Keratinocyte (primary cell): ENCODE results near the gene SPATA45. TPM values are rescaled to one million over a fixed set of nuclear protein-coding genes. Genes with fewer than 3 reads are reported as not detected.

Experiments used
- DNase-seq: peaks from one replicate; pipeline ENCODE4 v3.0.0-alpha.2; 2011; ENCODE audit warnings: low read depth, missing footprints, low spot score
- FAIRE-seq: peaks from 2 replicates; lab custom pipeline; 2011; peaks lifted over from hg19 to GRCh38; lab: Jason Lieb, UNC
- H2AFZ ChIP-seq: 2 replicates; pipeline ENCODE4 v1.6.0; 2012; ENCODE audit warnings: low read length, control low read depth, inconsistent platforms; ENCODE audit not compliant: control insufficient read depth
- H3K27ac ChIP-seq: 2 replicates; pipeline ENCODE4 v1.5.1; 2011; ENCODE audit warnings: low read length; ENCODE audit not compliant: control insufficient read depth, insufficient read depth
- H3K27me3 ChIP-seq: 3 replicates; pipeline ENCODE4 v1.6.0; 2011; ENCODE audit warnings: low read length; ENCODE audit not compliant: control insufficient read depth, insufficient read depth; ENCODE audit errors: extremely low read depth
- H3K36me3 ChIP-seq, 2 experiments: 2 replicates in 1 of 2; 3 replicates in 1 of 2; pipeline ENCODE4 v1.5.1; 2011; ENCODE audit warnings: low read length in 2 of 2, mild to moderate bottlenecking in 1 of 2; ENCODE audit not compliant: control insufficient read depth in 2 of 2, insufficient read depth in 2 of 2; ENCODE audit errors: extremely low read depth in 1 of 2
- H3K4me1 ChIP-seq: 3 replicates; pipeline ENCODE4 v1.5.1; 2011; ENCODE audit warnings: low read length; ENCODE audit not compliant: control insufficient read depth, insufficient read depth; ENCODE audit errors: extremely low read depth
- H3K4me2 ChIP-seq: 3 replicates; pipeline ENCODE4 v1.6.0; 2011; ENCODE audit warnings: low read depth, low read length; ENCODE audit not compliant: control insufficient read depth, insufficient read depth; ENCODE audit errors: extremely low read depth
- H3K4me3 ChIP-seq, 3 experiments: fragments of 200-600 bp in 1 of 3; sonication (generic) in 1 of 3; 2 replicates in 2 of 3; 3 replicates in 1 of 3; pipeline ENCODE4 v1.5.1; 2011 to 2016; ENCODE audit warnings: low read length in 3 of 3, mild to moderate bottlenecking in 3 of 3, control low read depth in 2 of 3, inconsistent platforms in 1 of 3, low read depth in 1 of 3, mixed read lengths in 1 of 3, mixed run types in 1 of 3, moderate library complexity in 1 of 3; ENCODE audit not compliant: control insufficient read depth in 2 of 3, insufficient read depth in 2 of 3; ENCODE audit errors: extremely low read depth in 1 of 3
- H3K79me2 ChIP-seq: 2 replicates; pipeline ENCODE4 v1.6.0; 2012; ENCODE audit warnings: low read length; ENCODE audit not compliant: control insufficient read depth, insufficient read depth
- H3K9ac ChIP-seq: 3 replicates; pipeline ENCODE4 v1.6.0; 2011; ENCODE audit warnings: low read length; ENCODE audit not compliant: control insufficient read depth, insufficient read depth; ENCODE audit errors: extremely low read depth
- H3K9me1 ChIP-seq: 3 replicates; pipeline ENCODE4 v1.6.0; 2011; ENCODE audit warnings: low read length; ENCODE audit not compliant: control insufficient read depth, insufficient read depth; ENCODE audit errors: extremely low read depth
- H3K9me3 ChIP-seq: 2 replicates; pipeline ENCODE4 v1.5.1; 2012; ENCODE audit warnings: low read depth, low read length; ENCODE audit not compliant: control insufficient read depth
- H4K20me1 ChIP-seq: 3 replicates; pipeline ENCODE4 v1.6.0; 2011; ENCODE audit warnings: low read length; ENCODE audit not compliant: control insufficient read depth, insufficient read depth; ENCODE audit errors: extremely low read depth
- CTCF ChIP-seq, 3 experiments: IDR thresholded peaks in 1 of 3; conservative IDR thresholded peaks in 1 of 3; optimal IDR thresholded peaks in 1 of 3; 2 replicates in 2 of 3; 3 replicates in 1 of 3; pipeline versions ENCODE3 to v1.5.1; 2011; ENCODE audit warnings: low read length in 3 of 3, mild to moderate bottlenecking in 3 of 3, moderate library complexity in 2 of 3, control low read depth in 1 of 3, inconsistent platforms in 1 of 3; ENCODE audit not compliant: insufficient read depth in 2 of 3; ENCODE audit errors: extremely low read depth in 1 of 3
- EZH2 ChIP-seq: IDR thresholded peaks from one replicate; pipeline ENCODE4 v1.6.1; 2012; ENCODE audit warnings: inconsistent platforms, mild to moderate bottlenecking, low read length, moderate library complexity
- dilution Hi-C: fragments of 300-500 bp; cut with MboI; formaldehyde crosslinking; loops from one replicate; pipeline ENCODE4 v1.7.0; 2020; ENCODE audit warnings: low sequenced_read_pairs; ENCODE audit not compliant: extremely low pct_ligation_motif_present
- polyA plus RNA-seq, 5 experiments: library from polyadenylated mRNA; depleted of rRNA in 3 of 5; stranded (reverse) in 3 of 5; stranded (forward) in 1 of 5; unstranded in 1 of 5; fragments of >200 nt; gene quantifications; 1 replicate in 1 of 5; 2 replicates in 3 of 5; 3 replicates in 1 of 5; pipeline versions ENCODE4 v1.2.1 to v1.2.3, GENCODE V29; 2011 to 2012; ENCODE audit warnings: missing spikeins in 2 of 5, low read depth in 1 of 5, low replicate concordance in 1 of 5

SPATA45 gene
- polyA plus RNA-seq, 1 donor (not counting 4 experiments of a cell fraction or from before 2014, with no cell fraction given), result not detected

GRCh38 chr1:212857992-212858460 is 10.6 kb upstream of the SPATA45 start, which contains the start of gene FLVCR1:
TSS of gene FLVCR1 (plus strand) at chr1:212858275. CDS start at chr1:212858453, 178 bp downstream.
- peak; percentile 77 for DNase-seq
- peaks cover 47% of the 10 kb centered on the region for H3K79me2 ChIP-seq
- peak within 1 kb of the TSS; percentile 56 for H3K27ac ChIP-seq
- H3K9me1 ChIP-seq, result peaks cover 3% of the 10 kb centered on the region
- H3K27me3 ChIP-seq, result no peaks in the 10 kb centered on the region
- H3K4me1 ChIP-seq, result peaks cover 22% of the 10 kb centered on the region
- TF ChIP-seq EZH2 (no peak), CTCF (optimal IDR thresholded peaks at IDR 0.05 in 1 of 3, IDR thresholded peaks at IDR 0.05 in 1 of 3, conservative IDR thresholded peaks at IDR 0.05 in 1 of 3; ENCODE audit: extremely low read depth in 1 of 3, insufficient read depth in 2 of 3, low read length in 3 of 3) (no peak)
- H3K4me2 ChIP-seq, result peak within 1 kb of the TSS; percentile 87
- peak within 1 kb of the TSS; percentile 71 to 86 (median 84) for H3K4me3 ChIP-seq
- no peaks in the 10 kb centered on the region for H3K9me3 ChIP-seq
- peak within 1 kb of the TSS; percentile 85 for H3K9ac ChIP-seq
- no peak for FAIRE-seq
- no peaks in the 10 kb centered on the region for H4K20me1 ChIP-seq
- dilution Hi-C loops, result no loop called here
- H3K36me3 ChIP-seq, result peaks cover 2 to 6% of the 10 kb centered on the region in 2 experiments
- H2AFZ ChIP-seq, result peak within 1 kb of the TSS; percentile 88

- H3K9ac ChIP-seq, result no peak overlapping the region
- H4K20me1 ChIP-seq, result no peaks in the 10 kb centered on the region
- peak overlapping the region; percentile 34 for H3K4me2 ChIP-seq
- no peak overlapping the region for H2AFZ ChIP-seq
- dilution Hi-C loops, result no loop called here
- H3K27ac ChIP-seq, result no peak overlapping the region
- H3K9me3 ChIP-seq, result no peaks in the 10 kb centered on the region
- peaks cover 34% of the 10 kb centered on the region for H3K79me2 ChIP-seq
- peaks cover 19% of the 10 kb centered on the region for H3K4me1 ChIP-seq
- peaks cover 2 to 6% of the 10 kb centered on the region in 2 experiments for H3K36me3 ChIP-seq
- DNase-seq (no peak), FAIRE-seq (no peak)
- peaks cover 3% of the 10 kb centered on the region for H3K9me1 ChIP-seq
- H3K27me3 ChIP-seq, result no peaks in the 10 kb centered on the region
- H3K4me3 ChIP-seq, result no peak overlapping the region
- TF ChIP-seq CTCF (optimal IDR thresholded peaks at IDR 0.05 in 1 of 3, IDR thresholded peaks at IDR 0.05 in 1 of 3, conservative IDR thresholded peaks at IDR 0.05 in 1 of 3; ENCODE audit: extremely low read depth in 1 of 3, insufficient read depth in 2 of 3, low read length in 3 of 3) (no peak), EZH2 (no peak)
Observed at GRCh38 chr1:212856755-212857154, 9.3 kb upstream of the SPATA45 start.
